H9 (cell line): ENCODE measurements around the gene APOBEC4. TPM values are rescaled to one million over a fixed set of nuclear protein-coding genes. Genes with fewer than 3 reads are reported as not detected.

ENCODE experiments used
- DNase-seq: peaks from one replicate; pipeline ENCODE4 v3.0.0-alpha.2; 2017
- H2AFZ ChIP-seq: one replicate; pipeline ENCODE4 v1.6.1; 2013; ENCODE audit warnings: mild to moderate bottlenecking, low read length, control low read depth, moderate library complexity
- H2AK5ac ChIP-seq: 2 replicates; pipeline ENCODE4 v1.6.1; 2013; ENCODE audit warnings: low read length, control low read depth, mixed read lengths; ENCODE audit not compliant: insufficient read length
- H2BK120ac ChIP-seq: one replicate; pipeline ENCODE4 v1.6.1; 2013; ENCODE audit warnings: low read depth, mild to moderate bottlenecking, low read length, control low read depth, inconsistent platforms; ENCODE audit not compliant: poor library complexity, severe bottlenecking
- H2BK12ac ChIP-seq: 2 replicates; pipeline ENCODE4 v1.6.1; 2013; ENCODE audit warnings: low read length, control low read depth, mixed read lengths, low read depth; ENCODE audit not compliant: insufficient read length
- H2BK15ac ChIP-seq: 2 replicates; pipeline ENCODE4 v1.6.1; 2013; ENCODE audit warnings: low read depth, low read length, control low read depth
- H2BK20ac ChIP-seq: one replicate; pipeline ENCODE4 v1.6.1; 2013; ENCODE audit warnings: low read depth, mild to moderate bottlenecking, low read length, control low read depth, inconsistent platforms; ENCODE audit not compliant: poor library complexity, severe bottlenecking
- H2BK5ac ChIP-seq: 2 replicates; pipeline ENCODE4 v1.6.1; 2013; ENCODE audit warnings: low read length, control low read depth, mixed read lengths; ENCODE audit not compliant: insufficient read length
- H3K14ac ChIP-seq: 2 replicates; pipeline ENCODE4 v1.6.1; 2013; ENCODE audit warnings: low read length, control low read depth; ENCODE audit not compliant: insufficient read depth
- H3K18ac ChIP-seq: 2 replicates; pipeline ENCODE4 v1.6.1; 2013; ENCODE audit warnings: low read depth, mild to moderate bottlenecking, mixed read lengths, low read length, control low read depth; ENCODE audit not compliant: insufficient read length
- H3K23ac ChIP-seq: 2 replicates; pipeline ENCODE4 v1.6.1; 2013; ENCODE audit warnings: low read length, control low read depth, mixed read lengths, low read depth; ENCODE audit not compliant: insufficient read length
- H3K23me2 ChIP-seq: 2 replicates; pipeline ENCODE4 v1.6.1; 2013; ENCODE audit warnings: low read depth, mild to moderate bottlenecking, mixed read lengths, low read length, control low read depth; ENCODE audit not compliant: insufficient read length, poor library complexity, severe bottlenecking
- H3K27ac ChIP-seq: 2 replicates; pipeline ENCODE4 v1.5.1; 2013; ENCODE audit warnings: low read length, control low read depth, mixed read lengths, low read depth; ENCODE audit not compliant: insufficient read length
- H3K27me3 ChIP-seq: 2 replicates; pipeline ENCODE4 v1.6.1; 2013; ENCODE audit warnings: low read length, control low read depth, inconsistent platforms; ENCODE audit not compliant: insufficient read depth
- H3K4ac ChIP-seq: 2 replicates; pipeline ENCODE4 v1.6.1; 2013; ENCODE audit warnings: low read depth, mild to moderate bottlenecking, control low read depth, inconsistent platforms, low read length, moderate library complexity
- H3K4me1 ChIP-seq: 2 replicates; pipeline ENCODE4 v1.6.1; 2013; ENCODE audit warnings: low read length, control low read depth, inconsistent platforms; ENCODE audit not compliant: insufficient read depth
- H3K4me2 ChIP-seq: 2 replicates; pipeline ENCODE4 v1.6.1; 2013; ENCODE audit warnings: low read length, control low read depth, mixed read lengths; ENCODE audit not compliant: insufficient read length, insufficient read depth
- H3K56ac ChIP-seq: 2 replicates; pipeline ENCODE4 v1.6.1; 2013; ENCODE audit warnings: low read depth, mild to moderate bottlenecking, mixed read lengths, low read length, control low read depth; ENCODE audit not compliant: insufficient read length
- H3K79me1 ChIP-seq: 2 replicates; pipeline ENCODE4 v1.6.1; 2013; ENCODE audit warnings: low read depth, mild to moderate bottlenecking, moderate library complexity, low read length, control low read depth, inconsistent platforms; ENCODE audit not compliant: insufficient read depth, poor library complexity, severe bottlenecking
- H3K79me2 ChIP-seq: 2 replicates; pipeline ENCODE4 v1.6.1; 2013; ENCODE audit warnings: low read length, control low read depth, inconsistent platforms; ENCODE audit not compliant: insufficient read depth
- H3K9ac ChIP-seq: 2 replicates; pipeline ENCODE4 v1.6.1; 2013; ENCODE audit warnings: low read length, control low read depth, mixed read lengths; ENCODE audit not compliant: insufficient read length; ENCODE audit errors: extremely low read depth
- H3K9me3 ChIP-seq: one replicate; pipeline ENCODE4 v1.6.1; 2013; ENCODE audit warnings: low read depth, low read length, inconsistent platforms; ENCODE audit not compliant: control insufficient read depth
- H3T11ph ChIP-seq: one replicate; pipeline ENCODE4 v1.6.1; 2013; ENCODE audit warnings: mild to moderate bottlenecking, low read length, control low read depth, inconsistent platforms
- H4K20me1 ChIP-seq: one replicate; pipeline ENCODE4 v1.6.1; 2013; ENCODE audit not compliant: control insufficient read depth, insufficient read length, insufficient read depth
- H4K5ac ChIP-seq: 2 replicates; pipeline ENCODE4 v1.6.1; 2013; ENCODE audit warnings: low read depth, mild to moderate bottlenecking, mixed read lengths, low read length, control low read depth; ENCODE audit not compliant: insufficient read length
- H4K8ac ChIP-seq: replicated peaks from 2 replicates; pipeline ENCODE4 v1.6.1; 2013; ENCODE audit warnings: low read length, control low read depth, mixed read lengths, low read depth; ENCODE audit not compliant: insufficient read length
- H4K91ac ChIP-seq: 2 replicates; pipeline ENCODE4 v1.6.1; 2013; ENCODE audit warnings: low read depth, mild to moderate bottlenecking, moderate library complexity, mixed read lengths, low read length, control low read depth; ENCODE audit not compliant: insufficient read length
- H3K27ac Mint-ChIP-seq, 3 experiments: 2 replicates in 2 of 3; 3 replicates in 1 of 3; pipeline ENCODE4 v1.8.0; 2020 to 2021; ENCODE audit warnings: mixed read lengths in 3 of 3, mild to moderate bottlenecking in 1 of 3, moderate library complexity in 1 of 3
- H3K27me3 Mint-ChIP-seq: 2 replicates; pipeline ENCODE4 v1.8.0; 2021; ENCODE audit warnings: low read depth, mild to moderate bottlenecking, moderate library complexity, mixed read lengths
- H3K36me3 Mint-ChIP-seq, 3 experiments: 2 replicates in 2 of 3; 3 replicates in 1 of 3; pipeline ENCODE4 v1.8.0; 2020 to 2021; ENCODE audit warnings: low read depth in 3 of 3, mixed read lengths in 3 of 3; ENCODE audit not compliant: insufficient read depth in 1 of 3
- H3K4me1 Mint-ChIP-seq, 2 experiments: 2 replicates each; pipeline ENCODE4 v1.8.0; 2020; ENCODE audit warnings: mixed read lengths in 2 of 2
- H3K4me3 Mint-ChIP-seq, 2 experiments: 2 replicates in 1 of 2; 3 replicates in 1 of 2; pipeline ENCODE4 v1.8.0; 2020 to 2021; ENCODE audit warnings: mild to moderate bottlenecking in 2 of 2, mixed read lengths in 2 of 2, moderate library complexity in 1 of 2
- H3K9me3 Mint-ChIP-seq, 2 experiments: 2 replicates in 1 of 2; 3 replicates in 1 of 2; pipeline ENCODE4 v1.8.0; 2020; ENCODE audit warnings: mild to moderate bottlenecking in 2 of 2, mixed read lengths in 2 of 2, moderate library complexity in 1 of 2
- CTCF ChIP-seq: fragments of 200-600 bp; sonication (generic); conservative IDR thresholded peaks from 3 replicates; pipeline ENCODE4 v1.8.0; 2021; ENCODE audit warnings: antibody characterized with exemption, mild to moderate bottlenecking
- WGBS: extraction: QIAGEN DNeasy Blood & Tissue Kit; methylation state at CpG from one replicate; pipeline ENCODE4 v1.1.7; 2013; ENCODE audit warnings: missing lambda C conversion rate, low lambda C conversion rate, mixed read lengths; ENCODE audit not compliant: insufficient read length; ENCODE audit errors: extremely low coverage; 5-methylcytosine and 5-hydroxymethylcytosine counted together
- total RNA-seq: library from RNA; stranded (reverse); gene quantifications from 2 replicates; pipeline ENCODE4 v1.2.1, GENCODE V29; 2021

APOBEC4 gene
- total RNA-seq, 1 experiment from 2014 or later, result not detected

- Mint-ChIP-seq H3K4me1 (peaks cover 7% of the 10 kb centered on the region in 2 experiments), H3K27me3 (peaks cover 14% of the 10 kb centered on the region), H3K4me3 (no peak overlapping the region), H3K36me3 (no peaks in the 10 kb centered on the region; a peak in 1 of 7 replicates), H3K9me3 (no peaks in the 10 kb centered on the region; a peak in 1 of 5 replicates), H3K27ac (no peak overlapping the region)
- Histone ChIP-seq H3K27ac (no peak overlapping the region), H2BK120ac (no peak overlapping the region), H2BK15ac (no peak overlapping the region), H3K9ac (no peak overlapping the region), H2BK5ac (no peak overlapping the region), H3K18ac (no peak overlapping the region), H3K79me2 (no peaks in the 10 kb centered on the region), H3K23ac (no peak overlapping the region), H4K8ac (no peak overlapping the region), H3K9me3 (no peaks in the 10 kb centered on the region), H2AK5ac (no peak overlapping the region), H2AFZ (no peak overlapping the region), H3K4ac (no peak overlapping the region), H3K56ac (no peak overlapping the region), H4K20me1 (no peaks in the 10 kb centered on the region), H3K4me2 (no peak overlapping the region), H2BK20ac (no peak overlapping the region), H3T11ph (no peak overlapping the region), H3K23me2 (peaks cover 4% of the 10 kb centered on the region), H3K79me1 (no peaks in the 10 kb centered on the region), H3K4me1 (no peaks in the 10 kb centered on the region), H4K5ac (no peak overlapping the region), H3K14ac (no peak overlapping the region), H4K91ac (no peak overlapping the region), H3K27me3 (no peaks in the 10 kb centered on the region; the same call in 1 of the 2 replicates), H2BK12ac (no peak overlapping the region)
- no peak for DNase-seq
- TF ChIP-seq CTCF, result no peak
- WGBS, result no CpG with 5 or more reads among the region's 1 CpG
Observed at GRCh38 chr1:183640193-183640592, 12.9 kb downstream of the APOBEC4 start.
